OCI-LY7 (cell line): Measurements from ENCODE around the gene PPM1L.

ENCODE experiments used
- EZH2phosphoT487 ChIP-seq: fragments of 200-600 bp; sonication (generic); IDR thresholded peaks from 2 replicates; pipeline ENCODE4 v1.6.1; 2018; ENCODE audit warnings: low read depth, borderline replicate concordance, mild to moderate bottlenecking, mixed run types, antibody characterized with exemption, low read length, moderate library complexity, mixed read lengths
- TF ChIP-seq, protein P1 (sequence below): fragments of 200-600 bp; sonication (generic); conservative IDR thresholded peaks from 2 replicates; pipeline ENCODE4 v1.5.1; 2014; ENCODE audit warnings: mild to moderate bottlenecking, antibody characterized with exemption, low read length, moderate library complexity, mixed read lengths

DNA sequence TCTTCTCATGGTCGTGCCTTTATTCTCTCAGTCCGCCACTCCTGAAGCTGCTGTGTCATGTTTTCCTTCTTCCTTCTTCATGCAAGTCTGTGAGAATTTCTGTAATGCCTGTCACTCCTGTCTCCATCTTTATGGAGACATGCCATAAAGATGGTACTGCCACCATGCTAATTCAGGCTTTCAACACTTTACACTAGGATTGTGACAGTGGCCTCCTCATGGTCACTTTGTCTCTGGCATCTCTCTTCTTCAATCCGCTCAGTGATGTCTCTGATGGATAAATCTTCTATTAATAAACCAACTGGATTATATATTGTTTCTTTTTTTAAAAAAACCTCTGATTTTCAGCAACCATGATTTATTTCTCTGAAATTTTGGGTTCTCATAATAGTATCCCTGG is 18.1 kb downstream of the PPM1L start:
- TF ChIP-seq, protein P1, sequence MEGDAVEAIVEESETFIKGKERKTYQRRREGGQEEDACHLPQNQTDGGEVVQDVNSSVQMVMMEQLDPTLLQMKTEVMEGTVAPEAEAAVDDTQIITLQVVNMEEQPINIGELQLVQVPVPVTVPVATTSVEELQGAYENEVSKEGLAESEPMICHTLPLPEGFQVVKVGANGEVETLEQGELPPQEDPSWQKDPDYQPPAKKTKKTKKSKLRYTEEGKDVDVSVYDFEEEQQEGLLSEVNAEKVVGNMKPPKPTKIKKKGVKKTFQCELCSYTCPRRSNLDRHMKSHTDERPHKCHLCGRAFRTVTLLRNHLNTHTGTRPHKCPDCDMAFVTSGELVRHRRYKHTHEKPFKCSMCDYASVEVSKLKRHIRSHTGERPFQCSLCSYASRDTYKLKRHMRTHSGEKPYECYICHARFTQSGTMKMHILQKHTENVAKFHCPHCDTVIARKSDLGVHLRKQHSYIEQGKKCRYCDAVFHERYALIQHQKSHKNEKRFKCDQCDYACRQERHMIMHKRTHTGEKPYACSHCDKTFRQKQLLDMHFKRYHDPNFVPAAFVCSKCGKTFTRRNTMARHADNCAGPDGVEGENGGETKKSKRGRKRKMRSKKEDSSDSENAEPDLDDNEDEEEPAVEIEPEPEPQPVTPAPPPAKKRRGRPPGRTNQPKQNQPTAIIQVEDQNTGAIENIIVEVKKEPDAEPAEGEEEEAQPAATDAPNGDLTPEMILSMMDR, result no peak
- TF ChIP-seq EZH2phosphoT487, result no peak
